ENCODE measurements around the gene ENGASE. TPM values are rescaled to one million over a fixed set of nuclear protein-coding genes. Genes with fewer than 3 reads are reported as not detected.

ENGASE gene
- total RNA-seq, 2 experiments from 2014 or later = 42.5 to 43.4 TPM

- no peaks in the 10 kb centered on the region for H3K36me3 Mint-ChIP-seq
- H3K4me1 Mint-ChIP-seq (ENCODE audit: low read depth) = no peaks in the 10 kb centered on the region
- peaks cover 15% of the 10 kb centered on the region for H3K27me3 Mint-ChIP-seq
- CTCF ChIA-PET = interaction anchor here (2.2 kb wide), 1 partner anchor 346 kb away, joined by 8 read pairs; no protein-coding TSS in a partner anchor
- H3K27ac Mint-ChIP-seq = no peak overlapping the region
- H3K9me3 Mint-ChIP-seq = no peaks in the 10 kb centered on the region
- no peak for DNase-seq
- POLR2A ChIA-PET = no interaction called here
- no peak overlapping the region for H3K4me3 Mint-ChIP-seq
- intact Hi-C loops (cut with micrococcal nuclease) = no loop called here
These were observed 26.4 kb upstream of the ENGASE start for GRCh38 chr17:79047923-79048825.

GRCh38 chr17:79048826-79049755 is 25.5 kb upstream of the ENGASE start:
- H3K27me3 Mint-ChIP-seq = peaks cover 12% of the 10 kb centered on the region
- CTCF ChIA-PET = interaction anchor here (0.8 to 2.2 kb wide), 4 partner anchors 10 to 345 kb away, joined by 3 to 8 read pairs (median 4); no protein-coding TSS in a partner anchor
- no peaks in the 10 kb centered on the region for H3K4me1 Mint-ChIP-seq (ENCODE audit: low read depth)
- DNase-seq = no peak
- H3K9me3 Mint-ChIP-seq = peaks cover 4% of the 10 kb centered on the region
- intact Hi-C loops (cut with micrococcal nuclease) = no loop called here
- H3K4me3 Mint-ChIP-seq = no peak overlapping the region
- H3K36me3 Mint-ChIP-seq = peaks cover under 1% of the 10 kb centered on the region
- no peak overlapping the region for H3K27ac Mint-ChIP-seq
- POLR2A ChIA-PET = no interaction called here

GRCh38 chr17:79049821-79050220 is 24.8 kb upstream of the ENGASE start:
- Mint-ChIP-seq H3K27ac (no peak overlapping the region), H3K9me3 (peaks cover 11% of the 10 kb centered on the region), H3K4me1 (ENCODE audit: low read depth) (no peaks in the 10 kb centered on the region), H3K4me3 (no peak overlapping the region), H3K27me3 (peaks cover 12% of the 10 kb centered on the region), H3K36me3 (peaks cover 3% of the 10 kb centered on the region)
- intact Hi-C loops (cut with micrococcal nuclease) = no loop called here
- CTCF ChIA-PET = interaction anchor here (0.8 to 2.2 kb wide), 4 partner anchors 10 to 344 kb away, joined by 3 to 8 read pairs (median 4); no protein-coding TSS in a partner anchor
- DNase-seq = no peak
- POLR2A ChIA-PET = no interaction called here

- peaks cover 11% of the 10 kb centered on the region for H3K9me3 Mint-ChIP-seq
- ChIA-PET POLR2A (no interaction called here), CTCF (no interaction called here)
- intact Hi-C loops (cut with micrococcal nuclease) = no loop called here
- no peak for DNase-seq
- no peak overlapping the region for H3K27ac Mint-ChIP-seq
- H3K4me1 Mint-ChIP-seq (ENCODE audit: low read depth) = no peaks in the 10 kb centered on the region
- H3K4me3 Mint-ChIP-seq = no peak overlapping the region
- peaks cover 7% of the 10 kb centered on the region for H3K27me3 Mint-ChIP-seq
- H3K36me3 Mint-ChIP-seq = peaks cover 3% of the 10 kb centered on the region
These were observed 24.1 kb upstream of the ENGASE start for GRCh38 chr17:79050551-79050950.

- no peak overlapping the region for H3K27ac Mint-ChIP-seq
- H3K9me3 Mint-ChIP-seq = peaks cover 11% of the 10 kb centered on the region
- peaks cover 3% of the 10 kb centered on the region for H3K36me3 Mint-ChIP-seq
- no peak for DNase-seq
- intact Hi-C loops (cut with micrococcal nuclease) = no loop called here
- peaks cover 2% of the 10 kb centered on the region for H3K27me3 Mint-ChIP-seq
- H3K4me3 Mint-ChIP-seq = no peak overlapping the region
- H3K4me1 Mint-ChIP-seq (ENCODE audit: low read depth) = no peaks in the 10 kb centered on the region
- CTCF ChIA-PET = interaction anchor here (0.7 kb wide), 1 partner anchor 345 kb away, joined by 3 read pairs; no protein-coding TSS in a partner anchor
- POLR2A ChIA-PET = interaction anchor here (0.5 kb wide), 1 partner anchor 10 kb away, joined by 3 read pairs; no protein-coding TSS in a partner anchor
These were observed 23.3 kb upstream of the ENGASE start for GRCh38 chr17:79051306-79051705.

GRCh38 chr17:79052131-79052530 is 22.5 kb upstream of the ENGASE start:
- DNase-seq = no peak
- Mint-ChIP-seq H3K27ac (no peak overlapping the region), H3K4me3 (no peak overlapping the region), H3K4me1 (ENCODE audit: low read depth) (no peaks in the 10 kb centered on the region), H3K9me3 (peaks cover 11% of the 10 kb centered on the region), H3K36me3 (peaks cover 3% of the 10 kb centered on the region), H3K27me3 (peaks cover 5% of the 10 kb centered on the region)
- ChIA-PET CTCF (interaction anchor here (0.6 to 1.1 kb wide), 4 partner anchors 10 to 68 kb away, joined by 3 read pairs; no protein-coding TSS in a partner anchor), POLR2A (no interaction called here)
- intact Hi-C loops (cut with micrococcal nuclease) = no loop called here

GRCh38 chr17:79053251-79053925 is 21.2 kb upstream of the ENGASE start:
- no peak for DNase-seq
- CTCF ChIA-PET = interaction anchor here (1.1 to 1.3 kb wide), 2 partner anchors 9 to 11 kb away, joined by 3 to 5 read pairs; no protein-coding TSS in a partner anchor
- Mint-ChIP-seq H3K27me3 (peaks cover 10% of the 10 kb centered on the region), H3K27ac (no peak overlapping the region), H3K36me3 (peaks cover 6% of the 10 kb centered on the region), H3K4me1 (ENCODE audit: low read depth) (no peaks in the 10 kb centered on the region), H3K4me3 (no peak overlapping the region), H3K9me3 (peaks cover 16% of the 10 kb centered on the region)
- POLR2A ChIA-PET = interaction anchor here (0.5 kb wide), 1 partner anchor 45 kb away, joined by 3 read pairs; no protein-coding TSS in a partner anchor
- intact Hi-C loops (cut with micrococcal nuclease) = no loop called here

- ChIA-PET POLR2A (no interaction called here), CTCF (interaction anchor here (1.1 to 1.3 kb wide), 2 partner anchors 10 to 12 kb away, joined by 3 to 5 read pairs; no protein-coding TSS in a partner anchor)
These were observed 20.2 kb upstream of the ENGASE start for GRCh38 chr17:79054200-79054960.

GRCh38 chr17:79055197-79055596 is 19.4 kb upstream of the ENGASE start:
- DNase-seq = no peak
- ChIA-PET CTCF (no interaction called here), POLR2A (no interaction called here)
- no peak overlapping the region for H3K27ac Mint-ChIP-seq
- no peaks in the 10 kb centered on the region for H3K4me1 Mint-ChIP-seq (ENCODE audit: low read depth)
- no peak overlapping the region for H3K4me3 Mint-ChIP-seq
- peaks cover 6% of the 10 kb centered on the region for H3K36me3 Mint-ChIP-seq
- peaks cover 14% of the 10 kb centered on the region for H3K27me3 Mint-ChIP-seq
- intact Hi-C loops (cut with micrococcal nuclease) = no loop called here
- peaks cover 16% of the 10 kb centered on the region for H3K9me3 Mint-ChIP-seq

More at GRCh38 chr17:79054200-79054960, 20.2 kb upstream of the ENGASE start:
- no peak for DNase-seq
- Mint-ChIP-seq H3K27me3 (peaks cover 13% of the 10 kb centered on the region), H3K4me3 (no peak overlapping the region), H3K36me3 (peaks cover 6% of the 10 kb centered on the region), H3K9me3 (peaks cover 16% of the 10 kb centered on the region), H3K4me1 (ENCODE audit: low read depth) (no peaks in the 10 kb centered on the region), H3K27ac (no peak overlapping the region)
- intact Hi-C loops (cut with micrococcal nuclease) = no loop called here

GRCh38 chr17:79057737-79058385 is 16.8 kb upstream of the ENGASE start:
- H3K27me3 Mint-ChIP-seq = peaks cover 16% of the 10 kb centered on the region
- H3K9me3 Mint-ChIP-seq = peaks cover 16% of the 10 kb centered on the region
- H3K4me3 Mint-ChIP-seq = no peak overlapping the region
- CTCF ChIA-PET = interaction anchor here (1.5 kb wide), 1 partner anchor 13 kb away, joined by 3 read pairs; no protein-coding TSS in a partner anchor
- POLR2A ChIA-PET = no interaction called here
- no peaks in the 10 kb centered on the region for H3K4me1 Mint-ChIP-seq (ENCODE audit: low read depth)
- peaks cover 6% of the 10 kb centered on the region for H3K36me3 Mint-ChIP-seq
- H3K27ac Mint-ChIP-seq = no peak overlapping the region
- no peak for DNase-seq
- intact Hi-C loops (cut with micrococcal nuclease) = no loop called here
